HepG2 (cell line): Measurements from ENCODE around the gene ZNF429. TPM values are rescaled to one million over a fixed set of nuclear protein-coding genes. Genes with fewer than 3 reads are reported as not detected.
A peak's percentile ranks its signal among the peaks of the same experiment; 100 is the strongest.

Experiments
- BORCS8-MEF2B ChIP-seq: sonication (generic); formaldehyde crosslinking; IDR thresholded peaks from 2 replicates; pipeline ENCODE4 v1.8.0; 2022; ENCODE audit warnings: mild to moderate bottlenecking, missing genetic modification reagents
- CEBPB ChIP-seq: IDR thresholded peaks from 2 replicates; pipeline ENCODE4 v1.6.1; 2011; ENCODE audit warnings: low read depth, low read length, improper control_type of control experiment, borderline replicate concordance
- ETS1 ChIP-seq: sonication (generic); formaldehyde crosslinking; IDR thresholded peaks from 2 replicates; pipeline ENCODE4 v1.4.0; 2020; ENCODE audit warnings: missing genetic modification reagents
- FOXO1 ChIP-seq: sonication (generic); formaldehyde crosslinking; IDR thresholded peaks from 2 replicates; pipeline ENCODE4 v1.4.0; 2020; ENCODE audit warnings: missing genetic modification reagents
- KAT2B ChIP-seq: fragments of 150-350 bp; IDR thresholded peaks from 2 replicates; pipeline ENCODE4 v1.6.1; 2014; ENCODE audit warnings: low read depth, low read length, borderline replicate concordance
- MAX ChIP-seq: IDR thresholded peaks from 2 replicates; pipeline ENCODE4 v1.6.1; 2012; ENCODE audit warnings: inconsistent platforms
- MTF2 ChIP-seq: sonication (generic); formaldehyde crosslinking; IDR thresholded peaks from 2 replicates; pipeline ENCODE4 v1.5.0; 2020; ENCODE audit warnings: missing genetic modification reagents, borderline replicate concordance
- MXD4 ChIP-seq: IDR thresholded peaks from 2 replicates; pipeline ENCODE4 v1.6.1; 2016; ENCODE audit warnings: mild to moderate bottlenecking, missing biosample characterization, missing genetic modification reagents
- NFKB2 ChIP-seq: sonication (generic); formaldehyde crosslinking; IDR thresholded peaks from 2 replicates; pipeline ENCODE4 v1.4.0; 2020; ENCODE audit warnings: missing genetic modification reagents, borderline replicate concordance
- PBX2 ChIP-seq: IDR thresholded peaks from 2 replicates; pipeline ENCODE4 v1.6.1; 2016; ENCODE audit warnings: control low read depth
- RAD21 ChIP-seq: fragments of 450-650 bp; formaldehyde crosslinking; IDR thresholded peaks from 2 replicates; pipeline ENCODE4 v1.5.0; 2020; ENCODE audit warnings: mild to moderate bottlenecking
- RNF2 ChIP-seq: fragments of 450-650 bp; conservative IDR thresholded peaks from 2 replicates; pipeline ENCODE4 v1.6.1; 2016; ENCODE audit warnings: low read depth
- RXRA ChIP-seq: sonication (generic); formaldehyde crosslinking; IDR thresholded peaks from 2 replicates; pipeline ENCODE4 v1.5.1; 2020; ENCODE audit warnings: missing genetic modification reagents
- SP140L ChIP-seq: sonication (generic); formaldehyde crosslinking; IDR thresholded peaks from 2 replicates; pipeline ENCODE4 v1.4.0; 2020; ENCODE audit warnings: missing genetic modification reagents, borderline replicate concordance
- TOPORS ChIP-seq: sonication (generic); formaldehyde crosslinking; IDR thresholded peaks from 2 replicates; pipeline ENCODE4 v1.8.0; 2023; ENCODE audit warnings: mild to moderate bottlenecking, missing genetic modification reagents
- ZBTB2 ChIP-seq: sonication (generic); formaldehyde crosslinking; IDR thresholded peaks from 2 replicates; pipeline ENCODE4 v1.8.0; 2022; ENCODE audit warnings: low read depth, missing genetic modification reagents
- ZNF10 ChIP-seq: sonication (generic); formaldehyde crosslinking; IDR thresholded peaks from 2 replicates; pipeline ENCODE4 v1.4.0; 2020; ENCODE audit warnings: mild to moderate bottlenecking, low read depth, missing genetic modification reagents, borderline replicate concordance
- ZNF124 ChIP-seq: sonication (generic); formaldehyde crosslinking; IDR thresholded peaks from 2 replicates; pipeline ENCODE4 v1.4.0; 2020; ENCODE audit warnings: missing genetic modification reagents
- ZNF251 ChIP-seq: sonication (generic); formaldehyde crosslinking; IDR thresholded peaks from 2 replicates; pipeline ENCODE4 v1.9.0; 2021; ENCODE audit warnings: mild to moderate bottlenecking, missing genetic modification reagents
- ZNF253 ChIP-seq: sonication (generic); formaldehyde crosslinking; IDR thresholded peaks from 2 replicates; pipeline ENCODE4 v1.8.0; 2022; ENCODE audit warnings: mild to moderate bottlenecking, missing genetic modification reagents, borderline replicate concordance
- ZNF414 ChIP-seq: sonication (generic); formaldehyde crosslinking; IDR thresholded peaks from 2 replicates; pipeline ENCODE4 v1.5.0; 2020; ENCODE audit warnings: missing genetic modification reagents
- ZNF501 ChIP-seq: sonication (generic); formaldehyde crosslinking; IDR thresholded peaks from 2 replicates; pipeline ENCODE4 v1.5.1; 2020; ENCODE audit warnings: mild to moderate bottlenecking, moderate library complexity, missing genetic modification reagents
- ZNF549 ChIP-seq: sonication (generic); formaldehyde crosslinking; IDR thresholded peaks from 2 replicates; pipeline ENCODE4 v1.5.0; 2020; ENCODE audit warnings: missing genetic modification reagents
- ZNF552 ChIP-seq: sonication (generic); formaldehyde crosslinking; IDR thresholded peaks from 2 replicates; pipeline ENCODE4 v1.9.0; 2022; ENCODE audit warnings: missing genetic modification reagents, mild to moderate bottlenecking, borderline replicate concordance
- ZSCAN30 ChIP-seq: sonication (generic); formaldehyde crosslinking; IDR thresholded peaks from 2 replicates; pipeline ENCODE4 v1.5.0; 2020; ENCODE audit warnings: mild to moderate bottlenecking, missing genetic modification reagents
- polyA plus RNA-seq, 8 experiments: library from polyadenylated mRNA; depleted of rRNA in 3 of 8; stranded (reverse) in 7 of 8; unstranded in 1 of 8; fragments of >200 nt; fragmentation: Illumina TruSeq in 4 of 8; extraction: Trizol in 4 of 8; gene quantifications; 2 replicates each; pipeline versions ENCODE4 v1.2.1 to v1.2.3, GENCODE V29; 2011 to 2016; ENCODE audit warnings: low read depth in 4 of 8, missing spikeins in 1 of 8, mixed read lengths in 1 of 8; ENCODE audit not compliant: insufficient read depth in 1 of 8
- total RNA-seq, 5 experiments: library from RNA; depleted of rRNA; stranded (reverse); fragments of >200 nt; fragmentation: Illumina TruSeq; extraction: Trizol; gene quantifications; 2 replicates each; pipeline ENCODE4 v1.2.3, GENCODE V29; 2016; ENCODE audit warnings: low read depth in 1 of 5

Gene ZNF429
- total and polyA plus RNA-seq, 2 of the 13 experiments (the other 11 are each of a cell fraction or from before 2014, with no cell fraction given): 3.3 to 3.4 TPM

GRCh38 chr19:21505459-21506451 is at the start of gene ZNF429 (continued):
- no peak for TF ChIP-seq ZBTB2 (CRISPR knock-in tag)
- no peak for TF ChIP-seq BORCS8-MEF2B
- no peak for TF ChIP-seq ZNF124 (CRISPR knock-in tag)
- no peak for TF ChIP-seq FOXO1
- no peak for TF ChIP-seq RNF2
- TF ChIP-seq ZNF414: no peak
- TF ChIP-seq KAT2B: no peak
- TF ChIP-seq ZNF552: no peak
- peak; percentile 85 for TF ChIP-seq PBX2
- TF ChIP-seq RAD21 (CRISPR knock-in tag): no peak
- no peak for TF ChIP-seq ETS1 (CRISPR knock-in tag)
- TF ChIP-seq ZNF251 (CRISPR knock-in tag): no peak
- TF ChIP-seq MTF2 (CRISPR knock-in tag): no peak
- no peak for TF ChIP-seq SP140L (CRISPR knock-in tag)
- no peak for TF ChIP-seq ZNF10 (CRISPR knock-in tag)
- peak; percentile 84 for TF ChIP-seq CEBPB
- TF ChIP-seq ZSCAN30: no peak
- TF ChIP-seq MXD4 (CRISPR knock-in tag): no peak
- peak; percentile 45; the same call in 1 of the 2 replicates for TF ChIP-seq ZNF501 (CRISPR knock-in tag)
- TF ChIP-seq TOPORS (CRISPR knock-in tag): no peak
- no peak for TF ChIP-seq ZNF253 (CRISPR knock-in tag)
- no peak for TF ChIP-seq NFKB2 (CRISPR knock-in tag)
- no peak for TF ChIP-seq RXRA (CRISPR knock-in tag)
- no peak for TF ChIP-seq ZNF549 (CRISPR knock-in tag)
- no peak for TF ChIP-seq MAX
